ENCODE results near the gene HJURP. TPM values are rescaled to one million over a fixed set of nuclear protein-coding genes. Genes with fewer than 3 reads are reported as not detected.

Gene HJURP
- polyA plus RNA-seq, 1 of the 3 experiments (the other 2 are of a cell fraction), result 13.2 TPM

- Histone ChIP-seq H3K79me2 (ENCODE audit: insufficient read depth) (no peaks in the 10 kb centered on the region), H3K27me3 (ENCODE audit: insufficient read depth) (no peaks in the 10 kb centered on the region; the same call in 1 of the 2 replicates), H3K9ac (no peak overlapping the region), H3K36me3 (replicated peaks in 1 of 2; ENCODE audit: control insufficient read depth in 1 of 2, insufficient read depth in 2 of 2, low read length in 1 of 2) (no peaks in the 10 kb centered on the region), H3K9me2 (no peaks in the 10 kb centered on the region), H3K9me3 (no peaks in the 10 kb centered on the region; the same call in 1 of the 2 replicates), H3K27ac (ENCODE audit: low read depth in 2 of 2, low read length in 1 of 2) (no peak overlapping the region), H2AFZ (ENCODE audit: low read depth) (no peak overlapping the region), H4K20me1 (ENCODE audit: insufficient read depth) (no peaks in the 10 kb centered on the region), H3K4me2 (no peak overlapping the region), H3K4me1 (ENCODE audit: control insufficient read depth in 1 of 2, insufficient read depth in 2 of 2, low read depth in 1 of 2, low read length in 1 of 2) (no peaks in the 10 kb centered on the region), H3F3A (replicated peaks; ENCODE audit: insufficient read depth) (no peaks in the 10 kb centered on the region), H3K4me3 (ENCODE audit: low read depth in 2 of 2, low read length in 1 of 2) (no peak overlapping the region)
- ChIA-PET POLR2A (no interaction called here), CTCF (no interaction called here)
- DNase-seq, result no peak
- TF ChIP-seq, protein P1, sequence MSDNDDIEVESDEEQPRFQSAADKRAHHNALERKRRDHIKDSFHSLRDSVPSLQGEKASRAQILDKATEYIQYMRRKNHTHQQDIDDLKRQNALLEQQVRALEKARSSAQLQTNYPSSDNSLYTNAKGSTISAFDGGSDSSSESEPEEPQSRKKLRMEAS (IDR thresholded peaks at IDR 0.05; ENCODE audit: low read depth), result no peak
- TF ChIP-seq, protein P2, sequence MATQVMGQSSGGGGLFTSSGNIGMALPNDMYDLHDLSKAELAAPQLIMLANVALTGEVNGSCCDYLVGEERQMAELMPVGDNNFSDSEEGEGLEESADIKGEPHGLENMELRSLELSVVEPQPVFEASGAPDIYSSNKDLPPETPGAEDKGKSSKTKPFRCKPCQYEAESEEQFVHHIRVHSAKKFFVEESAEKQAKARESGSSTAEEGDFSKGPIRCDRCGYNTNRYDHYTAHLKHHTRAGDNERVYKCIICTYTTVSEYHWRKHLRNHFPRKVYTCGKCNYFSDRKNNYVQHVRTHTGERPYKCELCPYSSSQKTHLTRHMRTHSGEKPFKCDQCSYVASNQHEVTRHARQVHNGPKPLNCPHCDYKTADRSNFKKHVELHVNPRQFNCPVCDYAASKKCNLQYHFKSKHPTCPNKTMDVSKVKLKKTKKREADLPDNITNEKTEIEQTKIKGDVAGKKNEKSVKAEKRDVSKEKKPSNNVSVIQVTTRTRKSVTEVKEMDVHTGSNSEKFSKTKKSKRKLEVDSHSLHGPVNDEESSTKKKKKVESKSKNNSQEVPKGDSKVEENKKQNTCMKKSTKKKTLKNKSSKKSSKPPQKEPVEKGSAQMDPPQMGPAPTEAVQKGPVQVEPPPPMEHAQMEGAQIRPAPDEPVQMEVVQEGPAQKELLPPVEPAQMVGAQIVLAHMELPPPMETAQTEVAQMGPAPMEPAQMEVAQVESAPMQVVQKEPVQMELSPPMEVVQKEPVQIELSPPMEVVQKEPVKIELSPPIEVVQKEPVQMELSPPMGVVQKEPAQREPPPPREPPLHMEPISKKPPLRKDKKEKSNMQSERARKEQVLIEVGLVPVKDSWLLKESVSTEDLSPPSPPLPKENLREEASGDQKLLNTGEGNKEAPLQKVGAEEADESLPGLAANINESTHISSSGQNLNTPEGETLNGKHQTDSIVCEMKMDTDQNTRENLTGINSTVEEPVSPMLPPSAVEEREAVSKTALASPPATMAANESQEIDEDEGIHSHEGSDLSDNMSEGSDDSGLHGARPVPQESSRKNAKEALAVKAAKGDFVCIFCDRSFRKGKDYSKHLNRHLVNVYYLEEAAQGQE (IDR thresholded peaks at IDR 0.05; ENCODE audit: low read depth, low read length), result no peak
- 66% methylated on average over 3 of the region's 4 CpGs for WGBS (ENCODE audit: low lambda C conversion rate)
Measured at GRCh38 chr2:233811087-233811486, 43.2 kb downstream of the HJURP start.

DNA sequence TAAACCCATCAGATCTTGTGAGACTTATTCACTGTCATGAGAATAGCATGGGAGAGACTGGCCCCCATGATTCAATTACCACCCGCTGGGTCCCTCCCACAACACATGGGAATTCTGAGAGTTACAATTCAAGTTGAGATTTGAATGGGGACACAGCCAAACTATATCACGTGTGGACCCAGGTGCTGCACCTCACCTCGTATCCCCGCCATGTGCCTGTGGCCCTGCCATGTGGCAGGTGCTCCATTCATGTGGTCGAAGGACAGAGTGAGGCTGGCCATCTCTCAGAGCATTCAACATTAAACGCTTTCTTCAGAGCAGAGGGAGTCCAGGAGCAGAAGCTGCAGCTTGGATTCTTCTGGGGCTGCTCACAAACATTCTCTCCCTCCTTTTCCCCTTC is 44.0 kb downstream of the HJURP start:
- 54% methylated on average over 6 of the region's 6 CpGs for WGBS (ENCODE audit: low lambda C conversion rate)
- Histone ChIP-seq H3K9me2 (no peaks in the 10 kb centered on the region), H3K9ac (no peak overlapping the region), H3K79me2 (ENCODE audit: insufficient read depth) (no peaks in the 10 kb centered on the region), H3K4me1 (ENCODE audit: control insufficient read depth in 1 of 2, insufficient read depth in 2 of 2, low read depth in 1 of 2, low read length in 1 of 2) (no peaks in the 10 kb centered on the region), H4K20me1 (ENCODE audit: insufficient read depth) (no peaks in the 10 kb centered on the region), H3K4me2 (no peak overlapping the region), H3K36me3 (replicated peaks in 1 of 2; ENCODE audit: control insufficient read depth in 1 of 2, insufficient read depth in 2 of 2, low read length in 1 of 2) (no peaks in the 10 kb centered on the region), H3K27ac (ENCODE audit: low read depth in 2 of 2, low read length in 1 of 2) (no peak overlapping the region), H3K27me3 (ENCODE audit: insufficient read depth) (no peaks in the 10 kb centered on the region; the same call in 1 of the 2 replicates), H3K9me3 (no peaks in the 10 kb centered on the region; the same call in 1 of the 2 replicates), H2AFZ (ENCODE audit: low read depth) (no peak overlapping the region), H3F3A (replicated peaks; ENCODE audit: insufficient read depth) (no peaks in the 10 kb centered on the region), H3K4me3 (ENCODE audit: low read depth in 2 of 2, low read length in 1 of 2) (no peak overlapping the region)
- CTCF ChIA-PET, result no interaction called here
- DNase-seq, result no peak
- POLR2A ChIA-PET, result no interaction called here
- TF ChIP-seq, protein P3, sequence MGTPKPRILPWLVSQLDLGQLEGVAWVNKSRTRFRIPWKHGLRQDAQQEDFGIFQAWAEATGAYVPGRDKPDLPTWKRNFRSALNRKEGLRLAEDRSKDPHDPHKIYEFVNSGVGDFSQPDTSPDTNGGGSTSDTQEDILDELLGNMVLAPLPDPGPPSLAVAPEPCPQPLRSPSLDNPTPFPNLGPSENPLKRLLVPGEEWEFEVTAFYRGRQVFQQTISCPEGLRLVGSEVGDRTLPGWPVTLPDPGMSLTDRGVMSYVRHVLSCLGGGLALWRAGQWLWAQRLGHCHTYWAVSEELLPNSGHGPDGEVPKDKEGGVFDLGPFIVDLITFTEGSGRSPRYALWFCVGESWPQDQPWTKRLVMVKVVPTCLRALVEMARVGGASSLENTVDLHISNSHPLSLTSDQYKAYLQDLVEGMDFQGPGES (IDR thresholded peaks at IDR 0.05; ENCODE audit: low read depth, low read length), result no peak
- TF ChIP-seq, protein P1 (IDR thresholded peaks at IDR 0.05; ENCODE audit: low read depth), result no peak
- no peak for TF ChIP-seq FOSL2 (IDR thresholded peaks at IDR 0.05; ENCODE audit: borderline replicate concordance, low read depth)

Data from SK-N-SH (cell line).